ENCODE measurements around the gene CTNNA1.

Gene CTNNA1

GRCh38 chr5:138876811-138877210 is 123.6 kb downstream of the CTNNA1 start:
- H3K79me2 ChIP-seq (ENCODE audit: control insufficient read depth, low read length) = no peaks in the 10 kb centered on the region
- no peak overlapping the region for H3K4me2 ChIP-seq (ENCODE audit: low read length)
- 0 out of 2 replicates have a peak, but pooled peaks cover 6% of the 10 kb centered on the region for H4K20me1 ChIP-seq (ENCODE audit: control insufficient read depth, insufficient read depth, low read depth, low read length)
- H3K4me3 ChIP-seq (ENCODE audit: low read length) = no peak overlapping the region
- no peaks in the 10 kb centered on the region for H3K9me2 ChIP-seq (replicated peaks; ENCODE audit: control insufficient read depth, low read length)
- no peaks in the 10 kb centered on the region for H3F3A ChIP-seq (ENCODE audit: control insufficient read depth, insufficient read depth)
- no peaks in the 10 kb centered on the region for H3K9me3 ChIP-seq (ENCODE audit: control insufficient read depth, insufficient read depth, low read length)
- H3K27ac ChIP-seq (ENCODE audit: low read depth, low read length) = no peak overlapping the region
- no peaks in the 10 kb centered on the region for H3K4me1 ChIP-seq (ENCODE audit: control insufficient read depth, low read length)
- no peaks in the 10 kb centered on the region for H3K36me3 ChIP-seq (ENCODE audit: control insufficient read depth, low read length)
- TF ChIP-seq CTCF (IDR thresholded peaks at IDR 0.05; ENCODE audit: low read depth, low read length, poor library complexity, severe bottlenecking) (no peak), EZH2phosphoT487 (IDR thresholded peaks at IDR 0.05; ENCODE audit: borderline replicate concordance, low read length) (no peak)
- H3K27me3 ChIP-seq (ENCODE audit: control insufficient read depth, low read length) = no peaks in the 10 kb centered on the region

- Histone ChIP-seq H3K79me2 (ENCODE audit: control insufficient read depth, low read length) (no peaks in the 10 kb centered on the region), H3K9me3 (ENCODE audit: control insufficient read depth, insufficient read depth, low read length) (no peaks in the 10 kb centered on the region), H3K9me2 (replicated peaks; ENCODE audit: control insufficient read depth, low read length) (no peaks in the 10 kb centered on the region), H3K27me3 (ENCODE audit: control insufficient read depth, low read length) (no peaks in the 10 kb centered on the region), H3F3A (ENCODE audit: control insufficient read depth, insufficient read depth) (no peaks in the 10 kb centered on the region), H3K27ac (ENCODE audit: low read depth, low read length) (no peak overlapping the region), H3K4me2 (ENCODE audit: low read length) (no peak overlapping the region), H4K20me1 (ENCODE audit: control insufficient read depth, insufficient read depth, low read depth, low read length) (0 out of 2 replicates have a peak, but pooled peaks cover 6% of the 10 kb centered on the region), H3K4me1 (ENCODE audit: control insufficient read depth, low read length) (0 out of 2 replicates have a peak, but pooled peaks cover 3% of the 10 kb centered on the region), H3K36me3 (ENCODE audit: control insufficient read depth, low read length) (no peaks in the 10 kb centered on the region), H3K4me3 (ENCODE audit: low read length) (no peak overlapping the region)
- no peak for TF ChIP-seq CTCF (IDR thresholded peaks at IDR 0.05; ENCODE audit: low read depth, low read length, poor library complexity, severe bottlenecking)
- TF ChIP-seq EZH2phosphoT487 (IDR thresholded peaks at IDR 0.05; ENCODE audit: borderline replicate concordance, low read length) = no peak
Measured at GRCh38 chr5:138878437-138879235, 125.4 kb downstream of the CTNNA1 start.

- no peaks in the 10 kb centered on the region for H3K9me2 ChIP-seq (replicated peaks; ENCODE audit: control insufficient read depth, low read length)
- H3K27me3 ChIP-seq (ENCODE audit: control insufficient read depth, low read length) = no peaks in the 10 kb centered on the region
- no peaks in the 10 kb centered on the region for H3F3A ChIP-seq (ENCODE audit: control insufficient read depth, insufficient read depth)
- 0 out of 2 replicates have a peak, but pooled peaks cover 3% of the 10 kb centered on the region for H3K4me1 ChIP-seq (ENCODE audit: control insufficient read depth, low read length)
- no peak overlapping the region for H3K27ac ChIP-seq (ENCODE audit: low read depth, low read length)
- no peaks in the 10 kb centered on the region for H3K79me2 ChIP-seq (ENCODE audit: control insufficient read depth, low read length)
- H3K36me3 ChIP-seq (ENCODE audit: control insufficient read depth, low read length) = no peaks in the 10 kb centered on the region; the same call in 1 of the 2 replicates
- H3K9me3 ChIP-seq (ENCODE audit: control insufficient read depth, insufficient read depth, low read length) = no peaks in the 10 kb centered on the region
- no peaks in the 10 kb centered on the region for H4K20me1 ChIP-seq (ENCODE audit: control insufficient read depth, insufficient read depth, low read depth, low read length)
- no peak overlapping the region for H3K4me3 ChIP-seq (ENCODE audit: low read length)
- no peak for TF ChIP-seq CTCF (IDR thresholded peaks at IDR 0.05; ENCODE audit: low read depth, low read length, poor library complexity, severe bottlenecking)
- no peak for TF ChIP-seq EZH2phosphoT487 (IDR thresholded peaks at IDR 0.05; ENCODE audit: borderline replicate concordance, low read length)
- no peak overlapping the region for H3K4me2 ChIP-seq (ENCODE audit: low read length)
Measured at GRCh38 chr5:138883211-138883610, 130.0 kb downstream of the CTNNA1 start.
